Measurements from ENCODE around the gene GYS2.

Gene GYS2

DNA sequence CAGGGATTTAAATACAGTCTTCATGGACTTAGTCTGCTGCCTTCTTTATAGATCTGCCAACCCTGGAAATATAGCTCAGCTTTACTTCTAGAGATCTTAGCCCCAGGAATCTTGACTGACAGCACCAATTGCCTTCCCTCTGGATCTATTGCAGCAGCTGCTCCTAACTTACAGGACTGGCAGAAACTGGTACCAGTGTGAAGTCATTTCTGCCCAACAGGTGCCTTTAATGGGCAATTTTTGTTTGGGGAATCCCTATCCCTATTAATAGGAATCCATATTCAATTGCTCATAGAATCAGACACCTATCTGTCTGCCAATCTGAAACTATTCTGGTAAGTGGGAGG is 51.3 kb downstream of the GYS2 start:
- no peak for DNase-seq (ENCODE audit: low read depth, low spot score)

DNA sequence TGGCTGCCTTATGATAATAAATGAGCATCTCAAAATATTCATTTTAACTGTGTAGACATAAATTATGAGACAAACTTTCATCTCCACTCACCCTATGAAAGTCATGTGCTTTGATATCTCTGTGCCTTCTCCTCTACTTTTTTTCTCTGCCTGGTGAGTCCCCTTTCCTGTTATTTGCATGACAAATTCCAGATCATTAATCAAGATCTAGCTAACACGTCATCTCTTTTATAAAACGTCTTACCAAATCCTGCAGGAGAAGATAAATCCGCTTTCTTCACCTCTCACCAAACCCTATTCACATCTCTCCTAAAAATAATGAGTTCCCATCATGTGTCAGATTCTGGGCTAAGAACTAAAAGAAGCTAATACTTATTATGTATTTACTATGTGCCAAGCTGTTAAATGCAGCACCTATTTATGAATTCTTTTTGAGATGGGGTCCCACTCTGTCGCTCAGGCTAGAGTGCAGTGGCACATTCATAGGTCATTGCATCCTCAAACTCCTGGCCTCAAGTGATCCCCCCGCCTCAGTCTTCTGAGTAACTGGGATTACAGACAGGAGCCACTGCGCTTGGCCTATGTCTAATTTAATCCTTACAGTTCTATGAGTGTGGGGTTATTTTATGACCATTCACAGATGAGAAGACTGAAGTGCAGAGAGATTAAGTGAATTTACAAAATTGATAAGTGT is 51.9 kb downstream of the GYS2 start:
- DNase-seq (ENCODE audit: low read depth, low spot score), result no peak

DNA sequence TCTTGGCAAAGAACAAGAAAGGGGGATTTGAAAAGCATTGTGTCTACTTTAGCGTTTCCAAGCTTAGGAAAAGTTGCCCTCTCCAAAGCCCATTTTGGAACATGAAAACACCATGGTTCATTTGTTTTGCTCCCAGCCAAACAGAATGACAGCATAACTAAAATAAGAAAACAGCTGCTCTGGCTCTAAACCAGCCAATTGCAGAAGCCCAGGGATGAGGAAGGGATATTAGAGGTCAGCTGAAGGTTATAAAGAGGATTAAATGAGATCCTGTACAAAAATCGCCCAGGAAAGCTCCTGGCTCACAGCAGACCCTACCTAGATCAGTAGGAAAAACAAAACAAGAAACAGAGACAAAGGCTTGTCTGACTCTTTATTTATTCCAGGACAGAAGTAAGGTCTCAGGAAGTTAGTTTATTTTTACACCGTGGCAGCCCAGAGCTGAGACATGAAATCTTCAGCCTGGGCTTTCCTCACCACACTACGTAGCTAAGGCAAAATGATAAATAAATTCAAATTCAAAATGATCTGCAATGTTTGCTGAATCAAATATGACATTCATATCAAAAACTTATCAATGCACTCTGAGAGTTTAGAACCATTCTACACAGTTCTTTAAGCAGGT is 52.7 kb downstream of the GYS2 start:
- DNase-seq (ENCODE audit: low read depth, low spot score), result no peak

DNA sequence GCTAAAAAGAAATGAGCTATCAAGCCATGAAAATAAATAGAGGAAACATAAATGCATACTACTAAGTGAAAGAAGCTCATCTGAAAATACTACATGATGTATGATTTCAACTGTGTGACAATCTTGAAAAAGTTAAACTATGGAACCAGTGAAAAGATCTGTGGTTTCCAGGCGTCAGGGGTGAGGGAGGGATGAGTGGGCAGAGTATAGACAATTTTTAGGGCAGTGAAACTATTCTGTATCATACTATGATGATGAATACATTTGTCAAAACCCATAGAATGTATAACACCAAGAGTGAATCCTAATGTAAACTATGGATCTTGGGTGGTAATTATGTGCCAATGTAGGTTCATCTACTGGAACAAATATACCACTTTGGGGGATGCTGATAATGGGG is 57.2 kb downstream of the GYS2 start:
- no peak for DNase-seq (ENCODE audit: low read depth, low spot score)

DNA sequence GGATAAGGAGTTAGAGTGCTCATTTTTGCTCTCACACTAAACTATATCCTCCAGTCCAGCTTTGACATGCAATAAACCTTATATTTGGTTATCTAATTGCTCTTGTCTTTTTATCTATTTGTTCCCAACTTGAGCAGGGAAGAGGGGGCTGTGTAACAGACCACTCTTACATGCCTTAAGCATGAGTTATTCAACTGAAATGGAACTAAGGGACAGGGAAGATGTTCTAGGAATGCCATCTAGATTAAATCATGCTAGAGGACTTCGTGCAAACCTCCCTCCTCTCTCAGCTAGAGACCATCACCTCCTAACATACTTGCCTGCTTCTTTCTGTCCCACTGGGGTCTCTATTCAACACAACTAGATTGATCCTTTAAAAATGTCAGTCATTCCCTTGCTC is 57.9 kb downstream of the GYS2 start:
- DNase-seq (ENCODE audit: low read depth, low spot score), result no peak

DNA sequence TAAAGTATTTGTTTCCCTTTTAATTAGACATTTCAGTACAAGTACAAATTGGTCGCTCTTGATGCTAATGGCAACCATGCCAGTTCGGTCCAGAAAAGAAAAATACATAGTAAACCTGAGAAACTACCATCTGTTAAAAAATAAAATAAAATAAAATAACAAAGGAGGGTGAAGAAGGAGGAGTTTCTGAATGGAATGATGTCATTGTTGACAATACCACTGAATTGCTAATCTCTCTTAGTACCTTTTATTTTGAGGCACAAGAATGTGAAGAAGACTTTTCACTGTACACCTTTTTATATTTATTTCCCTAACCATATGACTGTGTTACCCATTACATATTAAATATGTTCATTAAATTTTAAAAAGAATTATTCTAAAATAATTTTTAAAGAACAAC is 59.1 kb downstream of the GYS2 start:
- no peak for DNase-seq (ENCODE audit: low read depth, low spot score)

DNA sequence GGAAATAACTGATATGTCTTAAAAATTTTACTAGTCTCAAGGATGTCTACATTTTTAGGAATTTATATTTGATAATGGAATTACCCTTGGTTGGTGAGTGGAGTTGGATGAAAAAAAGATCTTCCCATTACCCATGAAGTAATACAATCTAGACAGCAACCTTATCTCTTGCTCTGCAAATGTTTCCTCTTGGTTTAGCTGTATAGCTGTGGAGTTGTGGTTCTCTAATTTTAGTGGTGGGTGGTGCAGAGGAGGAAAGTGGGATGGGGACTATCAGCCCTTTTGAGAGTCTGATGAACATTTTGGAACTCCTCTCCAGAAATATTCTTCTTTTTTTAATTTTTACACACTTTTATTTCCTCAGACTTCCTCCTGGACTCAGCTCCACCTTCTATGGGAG is 61.5 kb downstream of the GYS2 start:
- no peak for DNase-seq (ENCODE audit: low read depth, low spot score)

DNA sequence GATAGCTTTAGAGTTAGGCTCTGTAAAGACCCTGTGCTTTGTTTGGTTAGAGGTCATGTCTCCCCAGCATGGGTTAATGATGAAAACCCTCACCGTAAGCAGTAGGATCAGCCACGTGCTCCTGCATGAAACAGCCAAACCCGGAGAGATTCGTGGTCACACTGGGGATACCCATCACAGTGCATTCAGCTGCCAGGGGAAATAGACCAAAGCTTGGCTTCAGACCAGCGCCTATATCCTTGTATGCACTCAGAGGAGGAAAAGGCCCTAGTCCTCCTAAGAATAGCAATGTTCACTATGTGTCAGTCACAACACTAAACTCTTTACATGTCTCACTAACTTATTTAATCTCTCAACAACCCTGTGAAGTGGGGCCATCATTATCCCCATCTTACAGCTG is 62.2 kb downstream of the GYS2 start:
- DNase-seq (ENCODE audit: low read depth, low spot score), result no peak

DNA sequence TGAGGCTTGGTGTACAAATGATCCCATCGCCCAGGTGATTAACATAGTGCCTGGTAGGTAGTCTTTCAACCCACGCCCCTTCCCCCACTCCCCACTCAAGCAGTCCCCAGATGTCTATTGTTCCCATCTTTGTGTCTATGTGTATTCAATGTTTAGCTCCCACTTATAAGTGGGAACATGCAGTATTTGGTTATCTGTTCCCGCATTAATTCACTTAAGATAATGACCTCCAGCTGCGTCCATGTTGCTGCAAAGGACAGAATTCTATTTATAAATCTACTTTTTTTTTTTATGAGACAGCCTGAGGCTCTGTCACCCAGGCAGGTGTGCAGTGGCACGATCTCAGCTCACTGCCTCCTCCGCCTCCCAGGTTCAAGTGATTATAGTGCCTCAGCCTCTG is 62.9 kb downstream of the GYS2 start:
- DNase-seq (ENCODE audit: low read depth, low spot score), result no peak

DNA sequence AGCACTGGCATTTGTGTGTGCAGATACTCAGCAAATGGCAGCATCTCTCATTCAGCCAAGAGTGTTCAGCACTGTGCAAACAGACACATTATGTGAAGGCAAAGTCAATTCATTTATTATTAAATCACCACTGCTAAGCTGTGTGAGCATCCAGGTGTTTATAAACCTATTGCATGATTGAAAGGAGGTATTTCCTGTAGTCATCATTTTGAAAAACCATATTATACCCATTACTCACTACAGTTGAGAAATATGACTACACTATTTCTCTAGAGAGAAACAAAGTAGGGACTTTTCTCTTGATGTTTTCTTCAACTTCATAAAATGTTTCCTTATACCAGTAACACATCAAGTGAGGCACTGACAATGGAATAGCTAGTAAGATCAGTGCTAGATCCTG is 64.8 kb downstream of the GYS2 start:
- DNase-seq (ENCODE audit: low read depth, low spot score), result no peak

DNA sequence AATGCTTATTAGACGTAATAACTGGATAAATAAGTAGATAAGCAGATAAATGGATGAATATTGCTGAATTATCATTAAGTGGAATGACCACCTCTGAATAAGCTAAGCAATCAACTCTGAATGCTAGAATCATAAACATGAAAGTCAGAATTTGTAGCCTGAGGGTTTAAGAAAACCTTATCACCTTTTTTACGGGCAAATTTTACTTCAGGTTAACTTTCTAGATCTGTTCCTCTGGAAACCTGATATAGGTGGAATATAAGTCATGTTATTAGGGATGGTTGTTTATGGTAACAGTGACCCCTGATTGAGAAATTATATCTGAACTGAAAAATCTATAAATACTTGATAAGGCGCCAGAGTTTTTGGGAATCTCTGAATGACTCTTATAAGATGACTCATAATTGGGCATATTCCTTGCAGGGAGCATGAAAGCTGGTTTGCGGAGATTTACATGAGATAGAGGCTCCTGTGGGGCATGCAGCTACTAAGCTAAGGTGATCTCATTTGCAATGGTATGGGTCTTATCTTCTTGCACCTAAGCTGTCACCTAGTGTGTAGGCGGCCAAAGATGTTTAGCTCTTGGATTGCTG is 66.5 kb downstream of the GYS2 start:
- DNase-seq (ENCODE audit: low read depth, low spot score), result no peak

DNA sequence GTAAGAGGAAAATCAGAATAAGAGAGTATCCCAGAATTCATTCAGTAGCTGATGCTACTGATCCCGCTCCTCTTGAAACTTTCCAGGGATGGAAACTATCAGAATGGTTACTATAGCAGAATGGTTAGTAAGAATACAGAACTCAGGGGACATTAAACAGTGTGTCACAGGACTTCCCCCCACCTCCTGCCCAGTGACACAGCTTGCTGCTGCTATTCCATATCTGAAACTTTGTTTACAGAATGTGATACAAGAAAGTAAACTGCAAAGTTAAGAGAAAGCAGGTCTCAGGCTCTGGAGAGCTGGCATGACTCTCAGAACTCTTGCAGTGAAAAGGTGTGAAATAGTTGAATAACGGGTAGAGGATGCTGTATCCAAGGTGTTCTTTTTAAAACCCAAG is 75.2 kb downstream of the GYS2 start:
- DNase-seq (ENCODE audit: low read depth, low spot score), result no peak

DNA sequence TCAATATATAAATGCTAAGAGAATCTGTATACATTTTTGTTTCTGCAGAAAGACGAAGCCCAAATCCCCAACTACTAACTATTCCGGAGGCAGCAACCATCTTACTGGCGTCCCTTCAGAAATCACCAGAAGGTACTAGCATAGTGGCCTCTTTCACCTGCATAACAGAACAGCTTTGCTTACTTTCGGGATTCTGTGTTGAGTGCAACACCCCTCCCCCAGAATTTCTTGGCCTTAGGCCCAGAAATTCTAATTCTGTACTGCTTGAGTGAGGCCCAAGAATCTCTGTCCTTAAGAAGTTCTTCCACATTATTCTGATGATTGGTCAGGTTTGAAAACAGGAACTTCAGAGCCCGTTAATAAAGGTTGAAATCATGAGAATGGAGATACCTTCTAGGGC is 75.7 kb downstream of the GYS2 start:
- DNase-seq (ENCODE audit: low read depth, low spot score), result no peak

DNA sequence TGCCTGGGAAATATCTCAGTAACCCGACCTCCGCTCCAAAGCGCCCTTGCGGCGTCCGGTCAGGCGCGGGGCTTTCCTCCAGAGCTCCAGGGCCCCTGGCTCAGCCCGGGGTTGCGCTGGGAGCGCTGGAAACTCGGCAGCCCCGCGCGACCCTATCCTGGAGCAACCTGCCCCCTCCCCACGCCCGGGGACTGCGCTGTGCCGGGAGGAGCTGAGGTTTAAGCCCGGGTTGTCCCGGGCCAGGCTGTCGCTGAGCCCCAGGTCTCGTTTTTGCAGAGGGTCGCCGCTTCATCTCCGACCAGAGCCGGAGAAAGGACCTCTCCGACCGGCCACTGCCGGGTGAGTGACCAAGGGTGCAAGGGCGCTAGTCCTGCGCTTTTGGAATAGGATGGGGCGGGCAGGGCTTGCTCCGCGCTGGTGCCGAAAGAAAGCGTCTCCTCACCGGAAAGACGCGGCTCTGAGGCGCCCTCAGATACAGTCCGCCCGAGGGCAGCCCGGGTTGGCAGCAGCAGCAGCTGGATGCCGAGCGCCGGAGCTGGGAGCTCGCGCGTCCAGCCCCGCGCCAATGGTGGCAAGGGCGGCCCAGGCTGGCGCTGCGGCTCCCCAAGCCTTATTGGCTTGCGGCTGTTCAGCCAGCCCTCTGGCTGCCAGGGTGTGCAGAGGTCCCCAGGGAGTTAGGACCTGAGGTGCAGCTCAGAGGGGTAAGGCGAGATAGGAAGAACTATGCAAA is 77.0 kb downstream of the GYS2 start:
- DNase-seq (ENCODE audit: low read depth, low spot score), result no peak

DNA sequence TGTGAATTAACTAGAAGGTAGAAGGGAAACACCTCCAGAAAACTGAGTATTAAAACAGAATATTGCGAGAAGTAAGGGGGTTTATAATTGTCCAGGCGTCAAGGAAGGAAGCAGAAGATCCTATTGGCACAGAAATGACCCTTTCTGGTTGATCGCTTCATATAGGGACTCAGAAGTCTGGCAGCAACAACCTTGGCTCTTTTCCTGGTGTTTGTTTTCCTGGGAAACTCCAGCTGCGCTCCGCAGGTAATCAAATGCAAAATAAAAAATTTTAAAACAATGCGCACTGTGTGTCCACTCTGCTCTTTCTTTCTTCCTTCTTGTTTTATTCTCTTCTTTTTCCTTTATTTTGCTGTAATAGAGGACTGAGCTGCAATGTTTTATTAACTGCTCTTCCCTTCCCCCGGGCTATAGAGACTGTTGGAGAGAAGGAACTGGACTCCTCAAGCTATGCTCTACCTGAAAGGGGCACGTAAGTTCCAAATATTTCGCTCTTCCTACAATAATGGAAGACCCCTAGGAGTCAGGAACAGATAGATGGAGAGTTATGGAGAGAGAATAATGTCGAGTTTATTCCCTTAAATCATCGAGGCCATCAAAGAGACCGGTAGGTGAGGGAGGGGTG is 77.8 kb downstream of the GYS2 start:
- no peak for DNase-seq (ENCODE audit: low read depth, low spot score)

DNA sequence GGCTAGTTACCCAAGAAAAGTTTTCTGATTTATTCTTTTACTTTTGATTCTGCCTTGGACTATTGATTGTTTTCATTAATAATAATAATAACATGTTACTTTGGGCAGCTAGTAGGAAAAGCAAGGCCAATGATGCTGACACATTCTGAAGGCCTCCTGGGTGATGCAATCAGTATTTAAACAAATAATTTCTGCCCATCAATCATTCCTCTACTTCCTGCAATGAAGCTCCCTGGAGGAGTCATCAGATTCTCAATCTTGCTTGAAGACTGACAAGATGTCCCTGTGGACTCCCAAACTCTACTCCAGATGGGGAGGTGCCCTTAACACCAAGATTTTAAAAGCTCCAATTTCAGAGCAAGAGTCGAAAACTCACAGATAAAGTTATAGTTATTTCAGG is 78.6 kb downstream of the GYS2 start, which contains the start of gene SPX:
Gene SPX, plus strand, starts transcription at position 244 of the 400 bp plus-strand sequence. CDS start 177 bp downstream, outside the sequence.
- DNase-seq (ENCODE audit: low read depth, low spot score), result no peak

DNA sequence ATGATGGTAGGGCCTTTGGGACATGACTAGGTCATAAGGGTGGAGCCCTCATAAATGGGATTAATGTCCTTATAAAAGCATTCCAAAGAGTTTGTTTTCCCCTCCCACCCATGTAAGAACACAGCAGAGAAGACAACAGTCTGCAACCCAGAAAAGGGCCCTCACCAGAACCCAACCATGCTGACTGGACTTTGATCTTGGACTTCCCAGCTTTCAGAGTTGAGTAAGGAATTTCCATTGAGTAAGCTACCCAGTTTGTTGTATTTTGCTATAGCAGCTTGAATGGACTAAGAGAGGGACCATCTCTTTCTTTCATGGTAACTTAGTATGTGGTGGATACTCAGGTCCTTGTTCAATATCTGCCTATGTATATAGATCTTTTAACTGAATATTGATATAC is 81.5 kb downstream of the GYS2 start:
- DNase-seq (ENCODE audit: low read depth, low spot score), result no peak

DNA sequence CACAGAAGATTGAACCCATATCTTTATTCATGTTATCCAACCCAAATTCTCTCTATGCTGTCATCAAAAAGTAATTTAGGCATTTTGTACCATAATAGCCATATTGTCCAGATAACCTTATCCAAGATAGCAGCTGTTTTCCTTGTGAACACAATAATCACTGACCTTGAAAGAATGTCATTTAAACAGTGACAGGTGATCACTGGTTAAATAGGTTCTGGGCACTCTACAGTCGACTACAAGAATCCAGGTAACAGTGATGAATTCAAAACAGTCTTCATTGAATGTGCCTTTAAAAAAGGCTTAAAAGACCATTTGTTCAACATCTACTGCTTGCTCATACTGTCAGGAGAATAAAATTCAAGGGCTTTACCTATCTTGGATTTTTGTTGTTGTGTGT is 83.1 kb downstream of the GYS2 start:
- no peak for DNase-seq (ENCODE audit: low read depth, low spot score)

DNA sequence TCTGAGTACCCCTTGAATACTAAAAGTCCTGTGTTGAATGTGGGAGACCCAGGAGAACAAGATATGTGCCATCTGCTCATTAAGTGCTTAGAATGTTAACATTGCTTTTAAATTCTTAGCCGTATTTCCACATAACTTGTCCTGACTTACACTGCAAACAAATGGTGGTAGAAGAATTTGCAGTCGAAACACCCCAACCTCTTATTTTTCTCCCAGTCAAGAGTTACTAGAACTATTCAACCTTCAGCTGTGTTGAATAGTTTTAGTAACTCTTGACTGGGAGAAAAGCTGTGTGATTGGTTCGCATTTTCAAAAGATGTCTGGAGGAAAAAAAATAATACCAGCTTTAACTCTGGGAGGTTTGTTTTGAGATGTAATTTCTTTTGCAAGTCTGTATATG is 86.2 kb downstream of the GYS2 start:
- no peak for DNase-seq (ENCODE audit: low read depth, low spot score)

DNA sequence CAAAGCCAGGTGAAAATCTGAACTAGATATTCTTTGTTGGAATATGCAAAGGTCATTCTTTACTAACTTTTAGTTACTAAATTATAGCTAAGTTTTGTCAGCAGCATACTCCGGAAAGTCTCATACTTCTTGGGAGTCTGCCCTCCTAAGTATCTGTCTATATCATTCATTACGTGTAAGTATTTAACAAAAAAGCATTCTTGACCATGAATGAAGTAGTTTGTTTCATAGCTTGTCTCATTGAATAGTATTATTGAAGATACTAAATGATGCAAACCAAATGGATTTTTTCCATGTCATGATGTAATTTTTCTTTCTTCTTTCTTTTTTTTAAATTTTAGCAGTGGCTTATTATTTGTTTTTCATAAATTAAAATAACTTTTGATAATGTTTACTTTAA is 88.4 kb downstream of the GYS2 start:
- DNase-seq (ENCODE audit: low read depth, low spot score), result no peak

DNA sequence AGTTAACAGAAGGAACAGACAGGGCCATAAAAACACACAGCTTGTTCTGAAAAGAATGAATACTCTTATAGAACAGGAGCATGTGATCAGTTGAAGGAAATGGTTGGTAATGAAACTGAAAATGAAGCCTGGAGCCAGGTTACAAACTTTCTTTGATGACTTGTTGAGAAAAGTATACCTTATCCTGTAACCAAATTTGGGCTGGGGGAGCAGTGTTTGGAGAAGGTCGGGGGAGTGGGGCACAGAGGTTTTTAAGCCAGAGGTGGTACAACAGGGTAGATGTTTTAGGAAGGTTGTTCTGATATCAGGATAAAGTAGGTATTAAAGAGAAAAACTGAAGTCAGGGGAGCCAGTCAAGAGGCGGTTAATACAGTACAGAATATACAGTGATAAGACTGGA is 94.9 kb downstream of the GYS2 start:
- no peak for DNase-seq (ENCODE audit: low read depth, low spot score)

DNA sequence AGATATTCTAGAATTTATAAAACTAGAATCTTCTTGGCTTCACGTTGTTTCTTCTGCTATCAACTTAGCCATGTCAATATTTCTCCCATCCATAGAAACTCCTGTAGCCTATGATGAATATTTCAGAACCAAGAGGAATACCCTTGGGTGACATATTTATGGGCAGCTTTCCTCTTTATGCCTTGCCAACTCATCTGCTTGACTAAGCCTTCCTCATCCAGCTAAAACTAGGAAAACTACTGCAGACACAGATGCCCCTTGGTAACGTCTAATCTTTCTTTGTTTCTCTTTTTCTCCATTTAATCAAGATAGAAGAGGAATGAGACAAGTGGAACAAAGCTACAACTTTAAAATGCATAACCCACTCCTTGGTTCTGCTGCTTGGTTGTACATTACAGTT is 96.8 kb downstream of the GYS2 start:
- DNase-seq (ENCODE audit: low read depth, low spot score), result no peak

Data from smooth muscle cell of the brain vasculature (primary cell).